ENCODE results near the gene HDAC4. TPM values are rescaled to one million over a fixed set of nuclear protein-coding genes. Genes with fewer than 3 reads are reported as not detected.

Gene HDAC4
- total and polyA plus RNA-seq, 2 of the 8 experiments (the other 6 are each of a cell fraction or from before 2014, with no cell fraction given) = 15.4 to 31.5 TPM

- H3K9ac ChIP-seq (replicated peaks in 1 of 4; ENCODE audit: extremely low read depth in 1 of 4, low read depth in 3 of 4, low read length in 3 of 4) = no peak overlapping the region
- H2BK15ac ChIP-seq (ENCODE audit: low read length) = no peak overlapping the region
- ChIA-PET CTCF (ENCODE audit: partially characterized antibody) (interaction anchor here (0.6 to 1.2 kb wide), 5 partner anchors 14 to 69 kb away, joined by 3 to 8 read pairs (median 3); no protein-coding TSS in a partner anchor), POLR2A (ENCODE audit: partially characterized antibody) (no interaction called here)
- no peaks in the 10 kb centered on the region for H3K27me3 ChIP-seq (replicated peaks in 1 of 4; ENCODE audit: control insufficient read depth in 3 of 4, extremely low read depth in 1 of 4, insufficient read depth in 3 of 4, low read length in 3 of 4)
- H3K4me1 ChIP-seq (replicated peaks in 1 of 4; ENCODE audit: control insufficient read depth in 3 of 4, insufficient read depth in 4 of 4, low read length in 3 of 4) = peaks cover 2 to 12% (median 7%) of the 10 kb centered on the region in 4 experiments; a peak in 5 of 7 replicates
- no peak overlapping the region for H3K27ac ChIP-seq (ENCODE audit: low read depth, low read length)
- no peak overlapping the region for H3K4me3 ChIP-seq (ENCODE audit: extremely low read depth in 1 of 4, insufficient read depth in 2 of 4, low read depth in 3 of 4, low read length in 4 of 4)
- H2BK12ac ChIP-seq (ENCODE audit: low read depth, low read length) = 0 out of 2 replicates have a peak overlapping the region, but pooled peaks have one; percentile 27
- H3K23ac ChIP-seq (ENCODE audit: insufficient read length) = no peak overlapping the region
- no peak overlapping the region for H3K4me2 ChIP-seq (ENCODE audit: insufficient read depth in 1 of 2, low read depth in 2 of 2, low read length in 2 of 2)
- no peak overlapping the region for H2AFZ ChIP-seq (ENCODE audit: low read length)
- FAIRE-seq (no peak), DNase-seq (ENCODE audit: low read depth in 1 of 2, low spot score in 2 of 2) (no peak)
- 82% methylated on average over 7 of the region's 7 CpGs; no CpG with 5 or more reads in 1 of the 2 experiments for WGBS, 2 experiments (ENCODE audit: extremely low coverage in 1 of 2, insufficient coverage in 1 of 2, insufficient read length in 1 of 2, insufficient replicate concordance in 2 of 2, low coverage in 1 of 2, low lambda C conversion rate in 2 of 2, missing lambda C conversion rate in 1 of 2)
- H2BK5ac ChIP-seq (ENCODE audit: low read depth, low read length) = no peak overlapping the region
- no peak overlapping the region for H3K56ac ChIP-seq (replicated peaks; ENCODE audit: insufficient read length, low read depth, low read length)
- H3K4ac ChIP-seq (replicated peaks; ENCODE audit: insufficient read length, low read depth, low read length) = no peak overlapping the region
- peaks cover 15 to 18% of the 10 kb centered on the region in 2 experiments for H4K20me1 ChIP-seq (replicated peaks in 1 of 2; ENCODE audit: control insufficient read depth in 1 of 2, insufficient read depth in 2 of 2, low read length in 2 of 2)
- peaks cover 17% of the 10 kb centered on the region for H3K79me1 ChIP-seq (ENCODE audit: low read depth, low read length)
- no peak overlapping the region for H2BK20ac ChIP-seq (ENCODE audit: low read length)
- no peak overlapping the region for H4K5ac ChIP-seq (ENCODE audit: insufficient read length, low read depth, low read length)
- no peak overlapping the region for H3K18ac ChIP-seq (ENCODE audit: extremely low read depth, low read length)
- no peaks in the 10 kb centered on the region for H3K9me3 ChIP-seq (ENCODE audit: insufficient read depth in 2 of 2, low read depth in 1 of 2, low read length in 1 of 2)
- H2AK5ac ChIP-seq (ENCODE audit: low read depth, low read length) = no peak overlapping the region
- no peaks in the 10 kb centered on the region for H3K23me2 ChIP-seq (ENCODE audit: low read depth, low read length)
- no peak overlapping the region for H4K8ac ChIP-seq (ENCODE audit: extremely low read depth, insufficient read depth, low read length)
- no peak overlapping the region for H3K14ac ChIP-seq (ENCODE audit: insufficient read length)
- H3K36me3 ChIP-seq (ENCODE audit: control insufficient read depth in 2 of 4, insufficient read depth in 4 of 4, low read length in 3 of 4) = no peaks in the 10 kb centered on the region
- H3K79me2 ChIP-seq (ENCODE audit: control insufficient read depth in 1 of 2, insufficient read depth in 2 of 2, low read length in 2 of 2) = peaks cover 0 to 84% of the 10 kb centered on the region in 2 experiments; a peak in 3 of 4 replicates
- TF ChIP-seq NANOG (IDR thresholded peaks at IDR 0.05; ENCODE audit: insufficient read depth, low read depth, low read length, poor library complexity, severe bottlenecking) = no peak
- no peak for TF ChIP-seq CHD2 (IDR thresholded peaks at IDR 0.05; ENCODE audit: low read length)
- TF ChIP-seq YY1 (IDR thresholded peaks at IDR 0.05; ENCODE audit: low read depth, low read length) = no peak
- TF ChIP-seq HDAC2 (IDR thresholded peaks at IDR 0.05; ENCODE audit: borderline replicate concordance in 1 of 2, low read depth in 2 of 2, low read length in 2 of 2) = no peak
- TF ChIP-seq KDM4A (IDR thresholded peaks at IDR 0.05; ENCODE audit: low read depth, low read length, severe bottlenecking) = no peak
- no peak for TF ChIP-seq SIX5 (IDR thresholded peaks at IDR 0.05; ENCODE audit: low read depth, low read length)
- TF ChIP-seq JUN (IDR thresholded peaks at IDR 0.05; ENCODE audit: low read depth, low read length) = no peak
- TF ChIP-seq CREB1 (IDR thresholded peaks at IDR 0.05) = no peak
- TF ChIP-seq GABPA (IDR thresholded peaks at IDR 0.05; ENCODE audit: borderline replicate concordance, insufficient read depth, low read length) = no peak
- no peak overlapping the region for H4K91ac ChIP-seq (replicated peaks; ENCODE audit: insufficient read length, low read length)
- H2BK120ac ChIP-seq (replicated peaks; ENCODE audit: low read depth, low read length) = no peak overlapping the region
Measured at GRCh38 chr2:239212121-239212928, 188.5 kb downstream of the HDAC4 start.

Measured in H1 (cell line).